Ishikawa (cell line): ENCODE results near the gene LINC01488.
A peak's percentile ranks its signal among the peaks of the same experiment; 100 is the strongest.

Experiments used
- CEBPB ChIP-seq: IDR thresholded peaks from 2 replicates; pipeline ENCODE4 v1.6.1; 2012
- CREB1 ChIP-seq: IDR thresholded peaks from 2 replicates; pipeline ENCODE4 v1.6.1; 2012; ENCODE audit warnings: low read depth
- EGR1 ChIP-seq: IDR thresholded peaks from 2 replicates; pipeline ENCODE4 v1.6.1; 2012
- EP300 ChIP-seq: IDR thresholded peaks from 2 replicates; pipeline ENCODE4 v1.6.1; 2012; ENCODE audit warnings: borderline replicate concordance
- FOXM1 ChIP-seq: IDR thresholded peaks from 2 replicates; pipeline ENCODE4 v1.6.1; 2012; ENCODE audit warnings: low read depth, borderline replicate concordance
- NFIC ChIP-seq: IDR thresholded peaks from 2 replicates; pipeline ENCODE4 v1.6.1; 2012
- RAD21 ChIP-seq: IDR thresholded peaks from 2 replicates; pipeline ENCODE4 v1.6.1; 2012; ENCODE audit warnings: low read depth
- TAF1 ChIP-seq: IDR thresholded peaks from 2 replicates; pipeline ENCODE4 v1.6.1; 2012; ENCODE audit warnings: low read depth, mild to moderate bottlenecking
- TCF12 ChIP-seq: IDR thresholded peaks from 2 replicates; pipeline ENCODE4 v1.6.1; 2012; ENCODE audit warnings: low read depth
- TEAD4 ChIP-seq: IDR thresholded peaks from 2 replicates; pipeline ENCODE4 v1.6.1; 2012
- YY1 ChIP-seq: IDR thresholded peaks from 2 replicates; pipeline ENCODE4 v1.6.1; 2012; ENCODE audit warnings: low read depth
- ZBTB7A ChIP-seq: IDR thresholded peaks from 2 replicates; pipeline ENCODE4 v1.6.1; 2012; ENCODE audit warnings: low read depth
- TF ChIP-seq, protein P1 (sequence below): IDR thresholded peaks from 2 replicates; pipeline ENCODE4 v1.6.1; 2012; ENCODE audit warnings: low read depth, mild to moderate bottlenecking
- TF ChIP-seq, protein P2 (sequence below): IDR thresholded peaks from 2 replicates; pipeline ENCODE4 v1.6.1; 2012
- TF ChIP-seq, protein P3 (sequence below): IDR thresholded peaks from 2 replicates; pipeline ENCODE4 v1.6.1; 2012

Gene LINC01488

DNA sequence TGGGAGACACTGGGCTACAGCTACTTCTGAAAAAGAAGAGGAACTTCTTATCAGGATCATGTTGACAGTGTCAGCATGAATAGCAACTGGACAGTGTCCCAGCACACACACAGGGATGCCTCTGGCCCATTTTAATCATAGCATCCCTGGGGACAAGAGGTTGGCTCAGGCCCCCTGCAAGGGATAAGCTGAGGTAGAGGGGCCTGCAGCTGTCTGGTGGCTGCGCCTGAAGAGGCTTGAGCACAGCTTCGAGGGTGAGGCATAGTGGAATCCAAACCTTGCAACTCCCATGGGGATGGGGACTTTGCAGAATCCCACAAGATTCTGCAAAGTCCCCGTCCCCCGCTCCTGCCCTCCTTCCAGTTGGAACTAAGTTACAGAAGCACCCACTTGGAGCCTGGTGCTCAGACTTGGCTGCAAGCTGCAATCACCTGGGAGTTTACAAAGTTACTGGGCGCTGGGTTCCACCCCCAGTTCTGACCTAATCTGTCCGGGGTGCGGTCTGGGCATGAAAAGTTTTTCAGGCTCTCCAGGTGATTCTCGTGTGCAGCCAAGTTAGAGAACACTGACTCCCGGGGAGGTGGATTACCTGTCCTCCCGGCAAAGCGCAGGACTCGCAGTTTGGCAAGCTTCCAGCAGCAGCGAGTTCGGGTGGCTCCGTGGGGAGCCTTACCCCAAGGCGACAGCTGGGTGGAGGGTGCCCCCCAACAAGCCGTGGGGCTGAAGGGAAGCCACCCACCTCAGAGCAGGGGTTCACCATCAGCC is 16.0 kb upstream of the LINC01488 start:
- TF ChIP-seq NFIC (peak; percentile 61), TCF12 (no peak), TAF1 (no peak)

DNA sequence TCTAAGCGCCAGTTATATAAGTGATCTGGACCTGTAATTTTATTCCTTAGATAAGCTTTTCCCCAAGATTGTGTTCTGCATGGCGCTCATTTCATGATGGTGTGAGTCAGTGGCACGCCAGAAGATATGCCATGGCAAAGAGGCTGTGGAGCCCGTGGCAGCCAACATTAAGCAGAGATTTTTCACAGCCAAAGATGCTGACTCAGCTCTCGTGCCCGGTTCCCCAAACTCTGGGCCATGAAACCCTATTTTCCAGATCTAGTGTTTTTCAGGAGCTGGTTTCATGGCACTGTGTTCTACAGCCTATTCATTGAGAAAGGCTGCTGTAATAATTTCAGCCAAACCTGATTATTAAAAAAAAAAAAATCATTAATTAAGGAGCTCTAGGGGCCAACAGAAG is 15.4 kb upstream of the LINC01488 start:
- TF ChIP-seq RAD21 (no peak), TCF12 (no peak), CEBPB (no peak), EP300 (no peak), NFIC (no peak), ZBTB7A (no peak), FOXM1 (no peak), EGR1 (no peak), TEAD4 (no peak), TAF1 (no peak), CREB1 (no peak), YY1 (no peak)
- TF ChIP-seq, protein P1, sequence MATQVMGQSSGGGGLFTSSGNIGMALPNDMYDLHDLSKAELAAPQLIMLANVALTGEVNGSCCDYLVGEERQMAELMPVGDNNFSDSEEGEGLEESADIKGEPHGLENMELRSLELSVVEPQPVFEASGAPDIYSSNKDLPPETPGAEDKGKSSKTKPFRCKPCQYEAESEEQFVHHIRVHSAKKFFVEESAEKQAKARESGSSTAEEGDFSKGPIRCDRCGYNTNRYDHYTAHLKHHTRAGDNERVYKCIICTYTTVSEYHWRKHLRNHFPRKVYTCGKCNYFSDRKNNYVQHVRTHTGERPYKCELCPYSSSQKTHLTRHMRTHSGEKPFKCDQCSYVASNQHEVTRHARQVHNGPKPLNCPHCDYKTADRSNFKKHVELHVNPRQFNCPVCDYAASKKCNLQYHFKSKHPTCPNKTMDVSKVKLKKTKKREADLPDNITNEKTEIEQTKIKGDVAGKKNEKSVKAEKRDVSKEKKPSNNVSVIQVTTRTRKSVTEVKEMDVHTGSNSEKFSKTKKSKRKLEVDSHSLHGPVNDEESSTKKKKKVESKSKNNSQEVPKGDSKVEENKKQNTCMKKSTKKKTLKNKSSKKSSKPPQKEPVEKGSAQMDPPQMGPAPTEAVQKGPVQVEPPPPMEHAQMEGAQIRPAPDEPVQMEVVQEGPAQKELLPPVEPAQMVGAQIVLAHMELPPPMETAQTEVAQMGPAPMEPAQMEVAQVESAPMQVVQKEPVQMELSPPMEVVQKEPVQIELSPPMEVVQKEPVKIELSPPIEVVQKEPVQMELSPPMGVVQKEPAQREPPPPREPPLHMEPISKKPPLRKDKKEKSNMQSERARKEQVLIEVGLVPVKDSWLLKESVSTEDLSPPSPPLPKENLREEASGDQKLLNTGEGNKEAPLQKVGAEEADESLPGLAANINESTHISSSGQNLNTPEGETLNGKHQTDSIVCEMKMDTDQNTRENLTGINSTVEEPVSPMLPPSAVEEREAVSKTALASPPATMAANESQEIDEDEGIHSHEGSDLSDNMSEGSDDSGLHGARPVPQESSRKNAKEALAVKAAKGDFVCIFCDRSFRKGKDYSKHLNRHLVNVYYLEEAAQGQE = no peak
- TF ChIP-seq, protein P2, sequence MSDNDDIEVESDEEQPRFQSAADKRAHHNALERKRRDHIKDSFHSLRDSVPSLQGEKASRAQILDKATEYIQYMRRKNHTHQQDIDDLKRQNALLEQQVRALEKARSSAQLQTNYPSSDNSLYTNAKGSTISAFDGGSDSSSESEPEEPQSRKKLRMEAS = no peak
- TF ChIP-seq, protein P3, sequence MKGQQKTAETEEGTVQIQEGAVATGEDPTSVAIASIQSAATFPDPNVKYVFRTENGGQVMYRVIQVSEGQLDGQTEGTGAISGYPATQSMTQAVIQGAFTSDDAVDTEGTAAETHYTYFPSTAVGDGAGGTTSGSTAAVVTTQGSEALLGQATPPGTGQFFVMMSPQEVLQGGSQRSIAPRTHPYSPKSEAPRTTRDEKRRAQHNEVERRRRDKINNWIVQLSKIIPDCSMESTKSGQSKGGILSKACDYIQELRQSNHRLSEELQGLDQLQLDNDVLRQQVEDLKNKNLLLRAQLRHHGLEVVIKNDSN = no peak

DNA sequence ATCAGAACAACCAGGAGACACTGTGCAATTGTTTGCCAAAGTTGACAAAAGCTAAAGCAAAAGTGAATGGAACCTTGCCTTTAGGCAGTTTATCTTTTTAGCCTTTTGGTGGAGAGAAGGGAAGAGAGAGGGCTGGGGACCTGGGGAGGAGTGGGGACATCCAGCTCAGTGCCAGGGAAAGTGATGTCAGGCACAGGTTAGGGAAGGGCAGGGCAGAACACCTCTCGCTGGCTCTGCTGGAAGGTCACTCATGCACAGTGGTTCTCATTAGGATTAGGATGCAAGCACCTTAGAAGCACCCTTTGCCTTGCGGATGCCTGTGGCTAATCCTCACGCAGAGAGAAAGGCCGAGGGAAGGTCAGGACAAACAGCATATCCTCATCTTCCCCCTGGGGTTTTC is 14.3 kb upstream of the LINC01488 start:
- TF ChIP-seq EP300 (no peak), EGR1 (no peak), TAF1 (no peak), NFIC (no peak), TCF12 (no peak)
- TF ChIP-seq, protein P1 = no peak
- TF ChIP-seq, protein P2 = no peak

DNA sequence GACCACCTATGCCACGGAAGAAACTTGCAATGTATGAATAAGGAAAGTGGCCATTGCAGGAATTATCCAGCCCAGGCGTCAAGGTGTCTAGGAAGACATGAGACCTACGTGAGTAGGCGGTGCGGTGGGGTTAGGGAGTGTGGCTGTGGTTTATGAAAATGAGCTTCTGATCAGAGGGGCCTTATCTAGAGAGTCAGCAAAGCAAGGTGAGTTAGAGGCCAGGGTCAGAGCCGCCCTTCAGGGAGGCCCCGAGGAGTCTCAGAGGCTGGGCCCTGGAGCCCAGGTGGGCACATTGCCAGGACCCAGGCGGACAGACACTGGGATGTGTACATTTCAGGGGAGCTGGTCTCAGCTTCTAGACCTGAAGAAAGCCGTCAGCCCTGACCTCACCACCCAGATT is 13.8 kb upstream of the LINC01488 start:
- no peak for TF ChIP-seq YY1
- TF ChIP-seq RAD21 = no peak
- TF ChIP-seq, protein P2 = no peak
- TF ChIP-seq CREB1 = no peak
- TF ChIP-seq NFIC = no peak
- no peak for TF ChIP-seq TAF1
- no peak for TF ChIP-seq FOXM1
- no peak for TF ChIP-seq TEAD4

DNA sequence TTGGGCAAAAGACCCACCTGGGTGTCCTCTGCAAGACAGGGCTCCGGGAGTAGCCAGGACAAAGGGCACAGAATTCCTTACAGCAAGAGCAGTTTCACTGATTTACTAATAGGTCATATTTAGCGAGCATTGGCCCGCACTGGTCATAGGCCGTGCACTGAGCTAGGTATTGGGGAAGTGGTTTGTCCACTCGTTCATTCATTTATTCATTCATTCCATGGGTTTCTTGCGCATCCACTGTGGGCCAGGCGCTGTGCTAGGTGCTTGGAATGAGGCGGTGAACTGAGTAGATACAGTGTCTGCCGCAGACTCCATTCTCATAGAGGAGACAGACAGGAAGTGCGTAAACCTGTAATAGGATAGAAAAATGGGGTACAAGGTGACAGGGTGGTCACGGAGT is 13.2 kb upstream of the LINC01488 start:
- TF ChIP-seq NFIC (no peak), TEAD4 (no peak), TAF1 (no peak), RAD21 (no peak), YY1 (no peak), CEBPB (no peak), FOXM1 (no peak), EP300 (no peak), EGR1 (no peak), ZBTB7A (no peak)
- TF ChIP-seq, protein P3 = no peak
- TF ChIP-seq, protein P2 = no peak
- TF ChIP-seq, protein P1 = no peak
